Activated effector memory CD4-positive, alpha-beta T cell treated with anti-CD3 and anti-CD28 coated beads, Interleukin-2, amount 50 U/mL, for 16 hours (primary cell): ENCODE measurements around the gene PPP1R3D.
"Not testable (repeated sequence)": the region's sequence is repeated elsewhere in the genome, so short reads cannot be mapped to it uniquely, and the experiment has no call there.

ENCODE experiments used
- DNase-seq: peaks from one replicate; pipeline ENCODE4 v3.0.0-alpha.2; 2020

PPP1R3D gene

DNA sequence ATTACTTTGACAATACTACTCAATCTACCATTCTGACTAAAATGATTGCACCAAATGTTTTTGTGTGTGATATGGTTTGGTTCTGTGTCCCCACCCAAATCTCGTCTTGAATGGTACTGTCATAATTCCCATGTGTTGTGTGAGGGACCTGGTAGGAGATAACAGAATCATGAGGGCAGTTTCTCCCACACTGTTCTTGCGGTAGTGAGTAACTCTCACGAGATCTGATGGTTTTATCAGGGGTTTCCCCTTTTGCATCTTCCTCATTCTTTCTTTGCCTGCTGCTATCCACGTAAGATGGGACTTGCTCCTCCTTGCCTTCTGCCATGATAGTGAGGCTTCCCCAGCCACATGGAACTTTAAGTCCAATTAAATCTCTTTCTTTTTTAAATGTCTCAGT, 27.5 kb downstream of the PPP1R3D start:
- no peak for DNase-seq

- DNase-seq = no peak
Measured at GRCh38 chr20:59911041-59911440, 29.1 kb downstream of the PPP1R3D start.

GRCh38 chr20:59908855-59909254, 31.2 kb downstream of the PPP1R3D start:
- DNase-seq = no peak

DNA sequence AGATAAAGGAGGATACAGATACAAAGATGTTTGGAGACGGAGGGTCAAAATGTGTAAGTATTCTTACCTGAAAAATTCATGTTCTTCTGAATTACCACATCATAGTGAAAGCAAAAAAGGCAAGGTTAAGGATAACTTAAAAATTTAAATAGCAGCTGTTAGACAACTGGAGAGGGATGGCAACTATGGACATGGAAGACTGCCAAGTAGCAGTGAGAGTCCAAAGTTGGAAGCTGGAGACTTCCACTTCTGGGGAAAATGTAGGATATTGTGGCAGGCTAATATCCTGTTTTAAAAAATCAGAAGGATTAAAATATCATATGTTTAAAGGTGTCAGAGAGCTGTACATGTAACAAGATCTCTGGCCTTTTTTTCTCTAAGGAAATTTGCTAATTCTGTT, 36.5 kb downstream of the PPP1R3D start:
- no peak for DNase-seq

DNA sequence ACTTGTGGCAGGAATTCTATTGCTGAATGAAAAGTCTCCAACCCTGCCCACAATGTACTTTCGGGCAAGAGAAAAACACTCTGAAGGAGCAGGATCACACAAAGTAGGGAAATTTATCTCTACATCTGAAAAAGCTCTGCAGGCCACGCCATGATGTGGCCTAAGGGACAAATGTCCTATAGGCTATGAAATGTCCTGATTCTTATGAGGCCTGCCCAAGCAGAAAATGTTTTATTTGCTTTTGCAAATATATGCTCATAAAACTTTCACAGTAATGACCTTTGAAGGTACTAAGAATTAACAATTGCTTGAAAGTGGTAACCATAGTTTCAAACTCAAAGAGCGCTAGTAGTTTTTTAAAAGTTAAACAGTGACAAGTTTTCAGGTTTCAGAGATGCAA, 37.6 kb downstream of the PPP1R3D start:
- DNase-seq = no peak

GRCh38 chr20:59895908-59896307, 44.2 kb downstream of the PPP1R3D start:
- no peak for DNase-seq

GRCh38 chr20:59891581-59891980, 48.5 kb downstream of the PPP1R3D start:
- DNase-seq = no peak

GRCh38 chr20:59890035-59890434, 50.1 kb downstream of the PPP1R3D start:
- not testable (repeated sequence) for DNase-seq

DNA sequence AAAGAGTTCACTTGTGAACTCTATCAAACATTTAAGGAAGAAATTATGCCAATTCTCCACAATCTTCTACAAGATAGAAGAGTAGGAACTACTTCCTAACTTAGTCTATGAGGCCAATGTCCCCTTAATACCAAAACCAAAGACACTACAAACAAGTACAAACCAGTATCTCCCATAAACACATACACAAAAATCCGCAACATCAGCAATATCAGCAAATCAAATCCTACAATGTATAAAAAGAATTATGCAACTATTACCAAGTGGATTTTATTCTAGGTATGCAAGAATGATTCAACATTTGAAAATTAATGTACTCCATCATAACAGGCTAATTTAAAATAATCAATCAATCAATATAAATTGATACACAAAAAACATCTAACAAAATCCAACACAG, 52.1 kb downstream of the PPP1R3D start:
- DNase-seq = no peak
